Naive thymus-derived CD4-positive, alpha-beta T cell (primary cell): ENCODE results near the gene CCK. TPM values are rescaled to one million over a fixed set of nuclear protein-coding genes. Genes with fewer than 3 reads are reported as not detected.

Experiments
- ATAC-seq: fragments of 150-1000 bp; cut with Tn5 transposase; 2 replicates; pipeline ENCODE4 v1.10.0; 2021; ENCODE audit warnings: mild to moderate bottlenecking, moderate library complexity
- CTCF ChIA-PET: fragments of 350-600 bp; sonication (Branson Sonifier 250); formaldehyde crosslinking; loops from one replicate; lab custom pipeline; 2021; ENCODE audit warnings: antibody characterized with exemption; lab: Charles Lee
- POLR2A ChIA-PET: fragments of 350-600 bp; sonication (Branson Sonifier 250); formaldehyde crosslinking; loops from one replicate; lab custom pipeline; 2021; ENCODE audit warnings: antibody characterized with exemption, inconsistent platforms; lab: Charles Lee
- DNase-seq, 9 donors: peaks; one replicate each; pipeline versions ENCODE4 v3.0.0 to v3.0.0-alpha.2; 2020 to 2022; ENCODE audit warnings: mixed read lengths in 1 of 9
- H3K27ac ChIP-seq: one replicate; pipeline ENCODE4 v1.7.0; 2013; ENCODE audit warnings: mild to moderate bottlenecking, low read depth, low read length, moderate library complexity
- H3K27me3 ChIP-seq, 2 donors: one replicate each; pipeline ENCODE4 v1.7.0; 2013; ENCODE audit warnings: low read length in 2 of 2, mild to moderate bottlenecking in 2 of 2, moderate library complexity in 2 of 2; ENCODE audit not compliant: control insufficient read depth in 2 of 2, insufficient read depth in 2 of 2
- H3K36me3 ChIP-seq, 3 experiments: 1 replicate in 2 of 3; 2 replicates in 1 of 3; pipeline ENCODE4 v1.7.0; 2013; ENCODE audit warnings: low read length in 3 of 3, mild to moderate bottlenecking in 3 of 3, moderate library complexity in 1 of 3; ENCODE audit not compliant: insufficient read depth in 3 of 3, control insufficient read depth in 2 of 3
- H3K4me1 ChIP-seq, 2 donors: one replicate each; pipeline ENCODE4 v1.7.0; 2013; ENCODE audit warnings: low read length in 2 of 2, mild to moderate bottlenecking in 2 of 2, moderate library complexity in 1 of 2; ENCODE audit not compliant: control insufficient read depth in 2 of 2, insufficient read depth in 2 of 2
- H3K4me3 ChIP-seq: 2 replicates; pipeline ENCODE4 v1.7.0; 2013; ENCODE audit warnings: mild to moderate bottlenecking, low read length
- H3K9me3 ChIP-seq, 3 experiments: 1 replicate in 2 of 3; 2 replicates in 1 of 3; pipeline ENCODE4 v1.7.0; 2013; ENCODE audit warnings: low read length in 3 of 3; ENCODE audit not compliant: control insufficient read depth in 2 of 3
- H3K27ac Mint-ChIP-seq, 9 donors: one replicate each; pipeline ENCODE4 v1.8.0; 2020 to 2022; ENCODE audit warnings: mixed read lengths in 9 of 9, mild to moderate bottlenecking in 8 of 9, moderate library complexity in 5 of 9, inconsistent platforms in 2 of 9
- H3K27me3 Mint-ChIP-seq, 5 donors: one replicate each; pipeline ENCODE4 v1.8.0; 2021 to 2022; ENCODE audit warnings: mixed read lengths in 5 of 5, mild to moderate bottlenecking in 1 of 5
- H3K36me3 Mint-ChIP-seq, 5 donors: one replicate each; pipeline ENCODE4 v1.8.0; 2020 to 2022; ENCODE audit warnings: mixed read lengths in 5 of 5, mild to moderate bottlenecking in 3 of 5, inconsistent platforms in 1 of 5
- H3K4me1 Mint-ChIP-seq, 7 donors: one replicate each; pipeline ENCODE4 v1.8.0; 2020 to 2022; ENCODE audit warnings: mixed read lengths in 7 of 7, mild to moderate bottlenecking in 3 of 7, inconsistent platforms in 1 of 7
- H3K4me3 Mint-ChIP-seq, 10 donors: one replicate each; pipeline ENCODE4 v1.8.0; 2020 to 2022; ENCODE audit warnings: mild to moderate bottlenecking in 10 of 10, mixed read lengths in 10 of 10, moderate library complexity in 6 of 10, inconsistent platforms in 2 of 10
- H3K9me3 Mint-ChIP-seq, 11 donors: one replicate each; pipeline ENCODE4 v1.8.0; 2020 to 2022; ENCODE audit warnings: mixed read lengths in 11 of 11, mild to moderate bottlenecking in 4 of 11, inconsistent platforms in 1 of 11, moderate library complexity in 1 of 11
- intact Hi-C, 2 donors: fragments of 100-400 bp; cut with micrococcal nuclease; formaldehyde crosslinking; loops; one replicate each; pipeline ENCODE4 v1.15.1; 2023
- polyA plus RNA-seq, 2 donors: library from polyadenylated mRNA; unstranded; fragments of 300-500 nt; fragmentation: Illumina TruSeq; gene quantifications; one replicate each; pipeline ENCODE4 v1.2.3, GENCODE V29; 2021
- total RNA-seq, 6 experiments: library from RNA in 5 of 6; stranded (reverse) in 5 of 6; gene quantifications; 1 replicate in 5 of 6; 2 replicates in 1 of 6; pipeline ENCODE4 v1.2.3 and lab custom pipeline; 2021 to 2026

CCK gene
- total and polyA plus RNA-seq, 7 experiments from 2014 or later = not detected

GRCh38 chr3:42273361-42273760, 7.4 kb upstream of the CCK start:
- no peak overlapping the region for H3K27ac Mint-ChIP-seq
- no peak overlapping the region for H3K4me3 ChIP-seq
- peaks cover 5 to 25% (median 14%) of the 10 kb centered on the region in 5 donors for H3K27me3 Mint-ChIP-seq
- H3K4me1 Mint-ChIP-seq = no peaks in the 10 kb centered on the region
- no peaks in the 10 kb centered on the region for H3K36me3 ChIP-seq
- intact Hi-C loops = no loop called here
- ATAC-seq = no peak
- peaks cover 4 to 33% (median 12%) of the 10 kb centered on the region in 11 donors for H3K9me3 Mint-ChIP-seq
- no peak overlapping the region for H3K4me3 Mint-ChIP-seq
- ChIA-PET POLR2A (no interaction called here), CTCF (no interaction called here)
- no peaks in the 10 kb centered on the region for H3K4me1 ChIP-seq
- no peak overlapping the region for H3K27ac ChIP-seq
- DNase-seq = no peak
- H3K9me3 ChIP-seq = no peaks in the 10 kb centered on the region
- H3K36me3 Mint-ChIP-seq = peaks cover 0 to 12% (median 0%) of the 10 kb centered on the region in 5 donors
- H3K27me3 ChIP-seq = no peaks in the 10 kb centered on the region

GRCh38 chr3:42271786-42272185, 5.8 kb upstream of the CCK start:
- H3K36me3 Mint-ChIP-seq = peaks cover 0 to 12% (median 0%) of the 10 kb centered on the region in 5 donors
- H3K27me3 Mint-ChIP-seq = peaks cover 18 to 39% (median 29%) of the 10 kb centered on the region in 5 donors

DNA sequence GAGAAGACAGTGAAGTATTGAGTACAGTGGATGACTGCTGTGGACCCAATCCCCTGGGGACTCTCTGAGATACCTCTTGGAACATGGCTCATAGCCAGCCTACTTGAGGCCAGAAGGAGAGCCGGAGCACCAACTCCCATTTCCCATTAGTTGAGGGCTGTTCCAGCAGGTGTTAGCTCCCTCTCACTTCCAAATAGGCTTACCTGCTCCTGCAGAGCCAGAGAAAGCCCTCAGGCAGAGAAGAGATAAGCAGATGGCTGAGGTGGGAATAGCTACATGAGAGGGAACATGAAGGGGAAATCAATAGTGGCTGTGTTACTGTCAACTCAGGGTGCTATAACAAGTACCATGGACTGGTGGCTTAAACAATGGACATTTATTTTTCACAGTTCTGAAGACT, 4.6 kb upstream of the CCK start:
- Histone ChIP-seq H3K36me3 (no peaks in the 10 kb centered on the region), H3K9me3 (no peaks in the 10 kb centered on the region), H3K27me3 (no peaks in the 10 kb centered on the region), H3K4me3 (no peak overlapping the region), H3K27ac (no peak overlapping the region), H3K4me1 (no peaks in the 10 kb centered on the region)
- Mint-ChIP-seq H3K27ac (no peak overlapping the region), H3K36me3 (peaks cover 0 to 12% (median 0%) of the 10 kb centered on the region in 5 donors), H3K4me1 (no peaks in the 10 kb centered on the region), H3K27me3 (peaks cover 22 to 46% (median 38%) of the 10 kb centered on the region in 5 donors), H3K9me3 (peaks cover 2 to 33% (median 15%) of the 10 kb centered on the region in 11 donors), H3K4me3 (no peak overlapping the region)
- intact Hi-C loops = no loop called here
- ATAC-seq (no peak), DNase-seq (no peak)
- CTCF ChIA-PET = no interaction called here
- POLR2A ChIA-PET = interaction anchor here (0.9 kb wide), 1 partner anchor 1476 kb away, joined by 3 read pairs; no protein-coding TSS in a partner anchor

More at GRCh38 chr3:42271786-42272185, 5.8 kb upstream of the CCK start:
- CTCF ChIA-PET = no interaction called here
- Histone ChIP-seq H3K4me1 (no peaks in the 10 kb centered on the region), H3K9me3 (no peaks in the 10 kb centered on the region), H3K36me3 (no peaks in the 10 kb centered on the region), H3K27ac (no peak overlapping the region), H3K4me3 (no peak overlapping the region), H3K27me3 (no peaks in the 10 kb centered on the region)
- H3K27ac Mint-ChIP-seq = no peak overlapping the region
- no peak for DNase-seq
- peaks cover 2 to 33% (median 15%) of the 10 kb centered on the region in 11 donors for H3K9me3 Mint-ChIP-seq
- ATAC-seq = no peak
- POLR2A ChIA-PET = no interaction called here
- intact Hi-C loops = no loop called here
- H3K4me3 Mint-ChIP-seq = no peak overlapping the region
- H3K4me1 Mint-ChIP-seq = no peaks in the 10 kb centered on the region

GRCh38 chr3:42269647-42270046, 3.7 kb upstream of the CCK start:
- no peak for ATAC-seq
- no peak for DNase-seq
- ChIA-PET POLR2A (interaction anchor here (0.9 kb wide), 1 partner anchor 1476 kb away, joined by 3 read pairs; no protein-coding TSS in a partner anchor), CTCF (no interaction called here)
- intact Hi-C loops = no loop called here
- Histone ChIP-seq H3K27ac (no peak overlapping the region), H3K4me3 (no peak overlapping the region), H3K9me3 (no peaks in the 10 kb centered on the region), H3K27me3 (peaks cover 0 to 3% of the 10 kb centered on the region in 2 donors), H3K4me1 (peaks cover 0 to 4% of the 10 kb centered on the region in 2 donors), H3K36me3 (no peaks in the 10 kb centered on the region)
- H3K4me1 Mint-ChIP-seq = peaks cover 0 to 1% (median under 1%) of the 10 kb centered on the region in 7 donors
- peaks cover 0 to 33% (median 9%) of the 10 kb centered on the region in 11 donors for H3K9me3 Mint-ChIP-seq
- H3K27ac Mint-ChIP-seq = no peak overlapping the region
- no peak overlapping the region for H3K4me3 Mint-ChIP-seq
- peaks cover 0 to 12% (median 0%) of the 10 kb centered on the region in 5 donors for H3K36me3 Mint-ChIP-seq
- H3K27me3 Mint-ChIP-seq = peaks cover 23 to 50% (median 45%) of the 10 kb centered on the region in 5 donors

DNA sequence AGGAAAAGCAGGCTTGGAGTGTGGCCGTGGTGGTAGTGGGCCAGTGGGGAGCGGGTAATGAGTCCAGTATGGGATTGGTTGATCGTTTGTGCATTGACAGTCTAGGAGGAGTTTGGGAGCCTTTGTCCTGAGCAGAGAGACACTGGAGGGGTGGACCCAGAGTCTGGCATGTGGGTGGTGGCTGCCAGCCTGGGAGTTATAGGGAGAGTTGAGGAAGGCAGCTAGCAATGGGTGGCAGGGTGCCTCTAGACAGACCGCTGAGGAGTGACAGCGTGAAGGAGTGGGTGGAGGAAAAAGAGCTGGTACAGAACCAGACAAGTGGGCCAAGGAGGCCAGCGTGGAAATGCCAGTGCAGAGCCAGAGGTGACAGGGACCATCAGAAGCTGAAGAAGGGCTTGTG, 1.9 kb upstream of the CCK start:
- H3K9me3 ChIP-seq = no peaks in the 10 kb centered on the region
- POLR2A ChIA-PET = no interaction called here
- H3K27ac ChIP-seq = no peak overlapping the region
- Mint-ChIP-seq H3K36me3 (peaks cover 0 to 12% (median 0%) of the 10 kb centered on the region in 5 donors), H3K27ac (no peak overlapping the region), H3K9me3 (peaks cover 0 to 33% (median 9%) of the 10 kb centered on the region in 11 donors), H3K27me3 (peaks cover 36 to 64% (median 61%) of the 10 kb centered on the region in 5 donors), H3K4me1 (peaks cover 2 to 18% (median 13%) of the 10 kb centered on the region in 7 donors), H3K4me3 (no peak overlapping the region)
- intact Hi-C loops = no loop called here
- DNase-seq (no peak), ATAC-seq (no peak)
- peaks cover 0 to 11% of the 10 kb centered on the region in 2 donors for H3K27me3 ChIP-seq
- H3K36me3 ChIP-seq = no peaks in the 10 kb centered on the region
- CTCF ChIA-PET = interaction anchor here (0.5 to 0.6 kb wide), 2 partner anchors 178 to 234 kb away, joined by 3 read pairs; no protein-coding TSS in a partner anchor
- no peak overlapping the region for H3K4me3 ChIP-seq
- H3K4me1 ChIP-seq = peaks cover 0 to 7% of the 10 kb centered on the region in 2 donors

- ChIA-PET POLR2A (no interaction called here), CTCF (no interaction called here)
- peaks cover 0 to 1% (median 0%) of the 10 kb centered on the region in 5 donors for H3K36me3 Mint-ChIP-seq
- DNase-seq (no peak), ATAC-seq (no peak)
- peaks cover 0 to 7% of the 10 kb centered on the region in 2 donors for H3K4me1 ChIP-seq
- peaks cover 0 to 15% of the 10 kb centered on the region in 2 donors for H3K27me3 ChIP-seq
- H3K27ac ChIP-seq = no peak overlapping the region
- H3K4me3 Mint-ChIP-seq = peak overlapping the region in 3 of 10 donors; percentile 10 to 75 (median 56)
- H3K36me3 ChIP-seq = no peaks in the 10 kb centered on the region
- no peak overlapping the region for H3K4me3 ChIP-seq
- intact Hi-C loops = no loop called here
- no peak overlapping the region for H3K27ac Mint-ChIP-seq
- H3K9me3 Mint-ChIP-seq = peaks cover 0 to 10% (median under 1%) of the 10 kb centered on the region in 11 donors
- H3K27me3 Mint-ChIP-seq = peaks cover 54 to 81% (median 76%) of the 10 kb centered on the region in 5 donors
- no peaks in the 10 kb centered on the region for H3K9me3 ChIP-seq
- peaks cover 2 to 19% (median 13%) of the 10 kb centered on the region in 7 donors for H3K4me1 Mint-ChIP-seq
Observed at GRCh38 chr3:42265059-42265991, 660 bp downstream of the CCK start.
